ENCODE results near the gene GPX3.

The GPX3 gene

DNA sequence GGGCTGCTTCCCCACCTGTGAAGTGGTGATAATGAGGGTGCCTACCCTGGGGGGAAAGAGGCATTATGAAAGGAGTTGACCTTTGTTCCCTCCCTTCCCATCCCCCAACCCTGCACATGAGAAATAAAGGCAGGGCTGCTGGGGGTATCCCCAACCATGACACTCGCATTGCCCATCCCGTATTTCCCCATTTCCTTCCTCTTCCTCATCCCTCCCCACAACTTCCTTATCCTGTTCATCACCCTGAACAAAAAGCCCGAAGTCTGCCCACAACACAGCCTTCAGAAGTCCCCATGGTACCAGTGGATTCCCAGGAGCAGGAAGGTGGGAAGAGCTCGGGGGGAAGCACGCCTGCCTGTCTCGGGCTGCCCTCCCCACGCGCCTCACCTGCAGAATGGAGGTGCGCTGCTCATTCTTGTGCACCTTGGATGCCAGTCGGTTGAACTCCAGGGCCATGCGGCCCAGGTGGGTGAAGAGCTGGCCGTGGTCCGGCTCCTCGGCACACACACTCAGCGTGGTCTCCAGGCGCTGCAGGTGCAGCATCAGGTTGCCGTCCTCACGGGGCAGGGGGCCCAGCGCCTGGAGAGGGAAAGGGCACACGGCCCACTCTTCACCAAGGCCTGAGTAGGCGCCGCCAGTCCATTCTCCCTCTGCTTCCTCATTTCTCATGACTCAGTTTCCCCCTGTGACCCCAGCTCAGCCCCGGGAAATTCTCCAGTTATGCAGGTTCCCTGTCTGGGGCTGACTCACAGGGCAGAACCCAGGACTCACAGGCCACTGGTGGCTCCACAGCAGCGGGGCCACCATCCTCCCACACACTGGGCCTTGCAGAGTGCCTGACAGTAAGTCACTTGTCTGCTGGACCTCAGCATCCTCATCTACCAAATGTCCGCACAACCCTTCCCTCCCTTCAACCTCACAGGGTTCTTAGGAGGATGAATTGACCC lies 36.3 kb downstream of the GPX3 start:
- no peak for DNase-seq (ENCODE audit: low read depth in 2 of 3, low spot score in 2 of 3)

- no peak for DNase-seq (ENCODE audit: low read depth in 2 of 3, low spot score in 2 of 3)
Observed at GRCh38 chr5:151058301-151058700, 37.9 kb downstream of the GPX3 start.

- DNase-seq (ENCODE audit: low read depth in 2 of 3, low spot score in 2 of 3) = no peak
Observed at GRCh38 chr5:151058891-151059489, 38.6 kb downstream of the GPX3 start.

DNA sequence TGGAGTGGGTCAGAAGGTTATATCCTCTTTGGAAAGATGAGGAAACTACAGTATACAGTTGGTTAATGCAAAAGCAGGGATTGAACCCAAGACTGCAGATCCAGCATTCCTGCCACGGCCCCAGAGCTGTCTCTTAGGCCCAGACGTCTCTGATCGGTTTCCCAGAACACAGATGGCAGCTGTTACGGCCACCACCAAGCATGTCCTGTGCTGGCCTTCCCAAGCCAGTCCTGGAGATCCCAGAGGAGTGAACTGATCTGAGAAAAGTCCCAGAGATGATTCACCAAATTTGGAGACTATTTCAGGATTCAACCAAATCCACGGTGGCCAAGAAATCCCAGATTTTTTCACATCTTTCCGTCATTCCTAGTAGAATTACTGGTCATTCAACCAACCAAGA lies 40.4 kb downstream of the GPX3 start:
- DNase-seq (ENCODE audit: low read depth in 2 of 3, low spot score in 2 of 3) = no peak

DNA sequence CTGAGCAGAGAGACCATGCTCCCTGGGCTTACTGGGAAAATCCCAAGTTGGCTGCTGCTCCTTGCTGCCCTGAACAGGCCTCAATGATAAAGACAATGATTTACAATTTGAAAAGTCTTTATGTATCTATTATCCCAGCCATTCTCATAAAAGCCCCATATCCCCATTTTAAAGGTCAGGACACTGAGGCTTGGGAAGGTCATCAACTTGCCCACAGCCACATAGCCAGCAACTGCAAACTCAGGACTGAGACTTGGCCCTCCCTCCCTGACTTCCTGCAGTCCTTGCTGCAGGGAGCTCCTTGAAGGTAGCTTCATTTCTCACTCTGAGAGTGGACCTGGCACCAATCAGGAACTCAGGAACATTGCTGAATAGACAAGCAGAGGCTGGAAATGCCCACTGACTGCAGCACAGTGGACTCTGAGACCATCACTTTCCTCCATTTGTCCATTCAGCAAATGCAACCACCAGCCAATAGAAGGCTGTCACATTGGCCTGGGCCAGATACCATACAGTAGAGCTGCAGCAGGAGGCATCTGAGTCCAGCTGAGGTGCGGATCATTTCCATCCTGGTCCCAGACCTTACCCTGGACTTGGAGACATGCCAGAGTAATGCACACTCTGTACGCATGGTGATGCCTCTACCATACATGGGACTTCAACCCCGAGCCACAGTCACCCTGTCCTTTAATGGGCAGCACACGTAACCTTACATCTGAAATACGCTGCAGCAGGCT lies 42.2 kb downstream of the GPX3 start:
- no peak for DNase-seq (ENCODE audit: low read depth in 2 of 3, low spot score in 2 of 3)

DNA sequence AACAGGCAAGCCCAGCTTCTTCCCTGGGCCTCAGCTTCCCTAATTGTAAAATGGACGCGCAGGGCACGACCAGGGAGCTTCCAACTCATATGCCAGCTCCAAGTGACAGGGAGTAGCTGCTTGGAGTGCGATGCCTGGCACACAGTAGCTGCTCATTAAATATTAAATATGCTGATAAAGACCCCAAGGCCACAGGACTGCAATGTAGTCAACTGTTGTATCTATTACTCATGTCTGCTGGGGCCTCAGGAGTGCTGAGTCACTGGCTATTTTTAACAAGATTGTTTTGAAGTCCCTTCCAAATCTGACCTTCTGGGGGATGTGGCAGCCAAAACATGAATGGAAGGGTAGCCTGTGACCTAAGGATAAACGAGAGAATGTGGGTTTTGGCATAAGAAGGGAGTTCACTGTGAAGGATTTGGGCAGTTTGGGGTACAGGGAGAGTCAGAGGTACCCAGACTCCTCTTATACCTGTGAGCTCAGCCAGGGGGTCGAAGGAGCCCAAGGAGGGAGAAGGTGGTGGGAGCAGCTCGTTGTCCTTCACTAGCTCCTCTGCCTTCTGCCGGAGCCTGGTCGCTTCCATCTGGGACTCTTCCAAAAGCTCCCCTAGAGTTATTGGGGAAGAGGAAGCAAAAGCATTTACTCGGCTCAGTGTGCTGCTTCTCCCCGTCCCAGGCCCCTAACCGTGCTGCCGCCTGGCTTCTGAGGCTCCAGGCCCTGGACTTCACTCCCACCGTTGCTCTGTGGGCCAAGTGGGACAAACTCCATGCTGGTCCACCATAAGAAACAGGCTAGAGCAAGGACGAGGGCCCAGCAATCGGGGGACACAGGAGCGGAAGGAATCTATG lies 43.0 kb downstream of the GPX3 start:
- no peak for DNase-seq (ENCODE audit: low read depth in 2 of 3, low spot score in 2 of 3)

GRCh38 chr5:151064916-151065499 lies 44.6 kb downstream of the GPX3 start:
- DNase-seq (ENCODE audit: low read depth in 2 of 3, low spot score in 2 of 3) = no peak

- no peak for DNase-seq (ENCODE audit: low read depth in 2 of 3, low spot score in 2 of 3)
Observed at GRCh38 chr5:151065609-151066008, 45.2 kb downstream of the GPX3 start.

- no peak for DNase-seq (ENCODE audit: low read depth in 2 of 3, low spot score in 2 of 3)
Observed at GRCh38 chr5:151066920-151067319, 46.5 kb downstream of the GPX3 start.

DNA sequence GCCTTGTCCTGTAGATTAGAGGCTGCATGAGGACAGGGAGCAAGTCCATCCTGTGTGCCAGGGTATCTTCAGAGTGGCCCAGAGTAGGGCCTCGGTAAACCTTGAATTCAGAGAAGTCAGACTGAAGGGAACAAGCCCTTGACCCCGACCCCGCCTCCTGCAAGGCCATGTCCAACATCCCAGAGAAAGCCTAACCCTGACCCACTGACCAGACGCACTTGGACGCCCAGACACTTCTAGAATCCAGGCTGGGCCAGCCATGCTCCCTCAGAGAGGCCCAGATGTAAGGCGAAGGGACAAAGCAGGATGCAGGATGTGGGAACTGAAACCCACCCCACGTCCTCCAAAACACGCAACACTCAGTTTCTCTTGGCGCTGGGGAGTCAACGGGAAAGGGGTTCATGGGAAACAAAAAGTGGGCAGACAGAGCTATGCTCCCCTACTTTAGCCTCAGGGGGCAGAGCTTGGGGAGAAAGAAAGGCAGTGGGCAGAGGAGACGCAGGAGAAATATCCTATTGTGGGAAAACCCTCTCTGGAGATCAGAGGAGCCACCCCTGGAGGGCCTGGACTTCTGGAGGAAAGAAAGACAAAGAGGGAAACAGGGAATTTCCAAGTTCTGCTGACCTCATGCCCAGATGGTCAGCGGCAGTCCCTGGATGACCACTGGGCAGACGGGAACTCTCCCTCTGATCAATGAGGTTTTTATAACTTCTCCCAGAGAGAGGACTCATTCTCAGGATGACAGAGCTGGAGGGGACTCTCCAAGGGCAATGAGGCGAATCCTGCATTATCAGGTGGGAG lies 47.4 kb downstream of the GPX3 start:
- DNase-seq (ENCODE audit: low read depth in 2 of 3, low spot score in 2 of 3) = no peak

DNA sequence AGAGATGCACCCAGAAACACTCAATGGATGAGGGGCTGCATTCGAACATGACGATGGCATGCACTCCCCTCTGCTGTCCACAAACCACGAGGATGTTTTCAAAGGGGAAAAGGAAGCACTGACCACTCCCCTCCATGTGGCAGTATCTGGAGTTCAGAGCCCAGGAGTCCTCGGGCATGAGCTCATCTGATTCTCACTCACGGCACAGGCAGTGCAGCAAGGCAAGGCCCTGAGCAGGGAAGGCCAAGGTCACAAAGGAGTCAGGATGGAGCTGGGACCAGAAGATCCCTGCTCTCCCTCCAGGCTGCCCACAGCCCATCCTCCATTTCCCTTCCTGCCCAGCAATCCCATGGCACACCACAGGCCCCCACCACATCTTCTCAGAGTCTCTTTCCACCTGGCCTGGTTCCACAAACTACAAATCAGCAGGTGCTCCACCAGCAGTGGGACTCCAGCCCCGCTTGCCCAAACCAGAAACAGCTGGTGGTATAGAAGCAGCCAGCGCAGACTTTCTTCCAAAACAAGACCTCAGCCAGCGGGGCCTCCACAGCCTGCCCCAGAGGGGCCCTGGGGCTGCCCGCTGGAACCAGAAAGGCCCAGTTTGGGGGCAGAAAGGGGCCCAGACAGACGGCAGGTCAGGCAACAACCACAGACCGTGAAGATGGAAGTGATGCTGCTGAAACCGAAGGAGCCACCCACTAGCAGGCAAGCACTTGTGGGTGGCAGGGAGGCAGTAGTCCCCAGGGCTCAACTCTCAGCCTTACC lies 48.2 kb downstream of the GPX3 start:
- DNase-seq (ENCODE audit: low read depth in 2 of 3, low spot score in 2 of 3) = peak in 1 of 3 experiments; percentile 67

GRCh38 chr5:151070449-151070848 lies 50.1 kb downstream of the GPX3 start:
- no peak for DNase-seq (ENCODE audit: low read depth in 2 of 3, low spot score in 2 of 3)

GRCh38 chr5:151071021-151071420 lies 50.6 kb downstream of the GPX3 start:
- no peak for DNase-seq (ENCODE audit: low read depth in 2 of 3, low spot score in 2 of 3)

DNA sequence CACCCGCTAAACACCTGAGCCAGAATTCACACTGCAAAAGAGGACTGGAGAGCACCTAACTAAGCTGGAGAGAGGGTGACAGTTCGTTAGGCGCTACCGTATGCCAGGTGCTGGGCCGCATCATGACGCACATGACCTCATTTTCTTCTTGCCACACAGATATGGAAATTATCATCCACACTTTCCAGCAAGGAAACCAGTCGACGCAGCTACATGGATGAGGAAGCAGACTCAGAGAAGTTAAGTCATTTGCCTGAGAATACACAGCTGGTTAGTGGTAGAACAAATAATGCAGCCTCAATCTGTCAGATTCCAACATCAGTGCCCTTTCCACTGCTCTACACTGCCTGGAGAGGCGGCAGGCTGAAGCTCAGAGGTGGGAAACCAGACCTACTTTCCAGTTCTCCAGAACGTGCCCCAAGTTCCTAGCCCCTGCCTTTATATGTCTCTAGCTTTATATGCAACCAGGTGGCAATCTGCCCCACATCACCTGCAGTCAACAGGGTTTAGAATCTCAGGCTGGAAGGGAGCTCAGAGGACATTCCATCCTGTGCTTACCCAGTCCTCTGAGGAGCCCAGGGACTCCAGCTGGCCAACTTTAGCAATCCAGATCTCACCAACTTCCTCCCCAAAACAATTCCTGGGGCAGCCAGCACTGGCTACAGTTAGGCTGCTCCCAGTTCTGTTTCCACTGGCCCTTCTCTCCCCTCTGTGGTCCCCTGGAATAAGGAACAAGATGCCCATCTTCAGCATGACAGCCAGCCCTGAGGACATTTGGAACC lies 51.6 kb downstream of the GPX3 start:
- DNase-seq (ENCODE audit: low read depth in 2 of 3, low spot score in 2 of 3) = no peak

DNA sequence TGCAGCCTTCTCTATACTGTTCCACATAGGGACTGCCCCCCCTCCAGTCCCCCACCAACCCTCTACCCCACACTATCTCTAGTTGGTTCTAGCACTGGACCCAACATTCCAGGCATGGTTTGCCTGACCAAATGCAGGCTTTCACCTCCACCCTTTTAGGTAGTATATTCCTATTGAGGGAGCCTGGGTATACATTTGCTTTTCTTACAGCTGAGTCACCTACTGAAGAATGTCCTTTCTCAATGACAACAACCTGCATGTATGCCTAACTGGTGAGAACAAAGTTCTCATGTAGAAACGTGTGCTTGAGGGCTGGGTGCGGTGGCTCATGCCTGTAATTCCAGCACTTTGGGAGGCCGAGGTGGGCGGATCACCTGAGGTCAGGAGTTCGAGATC lies 52.2 kb downstream of the GPX3 start:
- no peak for DNase-seq (ENCODE audit: low read depth in 2 of 3, low spot score in 2 of 3)

DNA sequence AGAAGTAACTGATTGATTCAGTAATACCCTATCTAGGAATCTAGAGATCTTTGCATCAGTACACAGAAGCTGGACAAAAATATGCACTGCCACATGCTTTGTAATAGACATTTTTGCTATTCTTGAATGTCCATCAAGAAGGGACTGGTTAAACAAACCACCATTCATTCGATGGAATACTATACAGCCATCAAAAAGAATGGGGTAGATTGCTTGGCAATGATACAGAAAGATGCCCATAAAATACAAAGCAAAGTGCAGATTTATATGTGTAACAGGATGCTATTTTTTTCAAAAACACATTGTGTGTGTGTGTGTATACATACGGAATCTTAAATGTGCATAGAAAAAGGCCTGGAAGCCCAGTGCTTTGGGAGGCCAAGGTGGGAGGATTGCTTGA lies 52.9 kb downstream of the GPX3 start:
- no peak for DNase-seq (ENCODE audit: low read depth in 2 of 3, low spot score in 2 of 3)

DNA sequence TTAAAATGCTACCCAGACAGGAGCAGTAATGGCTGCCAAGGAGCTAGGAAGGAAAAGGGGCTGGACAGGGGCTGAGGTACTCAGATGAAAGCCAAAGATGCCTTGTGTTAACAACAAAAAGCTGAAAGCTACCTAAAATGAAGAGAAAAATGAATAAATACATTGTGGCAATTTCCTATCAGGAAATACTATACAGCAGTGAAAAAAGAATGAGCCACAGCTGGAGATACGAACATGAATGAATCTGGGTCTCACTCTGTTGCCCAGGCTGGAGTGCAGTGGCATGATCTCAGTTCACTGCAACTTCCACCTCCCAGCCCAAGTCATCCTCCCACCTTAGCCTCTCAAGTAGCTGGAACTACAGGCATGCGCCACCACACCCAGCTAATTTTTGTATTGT lies 54.2 kb downstream of the GPX3 start:
- no peak for DNase-seq (ENCODE audit: low read depth in 2 of 3, low spot score in 2 of 3)

DNA sequence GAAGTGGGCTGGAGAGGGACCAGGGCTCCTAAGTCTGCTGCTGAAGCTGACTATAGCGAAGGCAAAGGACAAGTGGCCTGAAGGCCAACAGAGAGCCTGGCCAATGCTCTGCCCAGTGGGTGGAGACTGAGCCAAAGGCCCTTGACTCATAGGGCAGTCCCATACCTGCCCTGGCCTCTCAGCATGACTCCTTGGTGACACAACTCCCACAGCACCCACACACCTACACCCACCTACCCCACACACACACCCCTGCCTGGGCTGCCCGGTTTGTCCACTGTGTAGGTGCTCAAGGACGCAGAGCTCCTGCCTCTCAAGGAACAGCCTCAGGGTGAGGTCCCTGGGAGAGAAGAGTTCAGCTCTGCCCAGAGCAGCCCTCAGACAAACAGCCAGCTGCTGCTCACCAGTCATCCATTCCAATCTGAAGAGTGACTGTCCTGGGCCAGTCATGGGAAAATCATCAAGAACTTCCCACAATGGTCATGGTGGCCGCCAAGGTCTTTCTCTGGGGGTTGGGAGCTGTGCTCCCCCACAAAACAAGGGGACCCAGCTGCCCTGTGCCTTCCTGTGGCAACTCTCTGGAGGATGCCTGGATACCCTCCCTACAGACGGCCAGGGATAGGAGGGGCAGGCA lies 55.4 kb downstream of the GPX3 start:
- no peak for DNase-seq (ENCODE audit: low read depth in 2 of 3, low spot score in 2 of 3)
